Caco-2 (cell line): Measurements from ENCODE around the gene ADCY4. TPM values are rescaled to one million over a fixed set of nuclear protein-coding genes. Genes with fewer than 3 reads are reported as not detected.

ENCODE experiments used
- BruUV-seq: library from RNA; stranded (reverse); fragments of 400-500 nt; replicated peaks from 2 replicates; lab custom pipeline; 2021; lab: Mats Ljungman, UMichigan
- CTCF ChIA-PET: fragments of 300-600 bp; sonication (Branson Sonifier 250); formaldehyde crosslinking; loops from one replicate; lab custom pipeline; 2022; ENCODE audit warnings: antibody characterized with exemption; lab: Charles Lee
- POLR2A ChIA-PET: fragments of 300-600 bp; sonication (Branson Sonifier 250); formaldehyde crosslinking; loops from one replicate; lab custom pipeline; 2022; ENCODE audit warnings: antibody characterized with exemption; lab: Charles Lee
- DNase-seq, 2 experiments: peaks; one replicate each; pipeline versions ENCODE4 v3.0.0 to v3.0.0-alpha.2; 2020 to 2022
- H3K27me3 ChIP-seq: replicated peaks from 2 replicates; pipeline ENCODE4 v1.6.0; 2011; ENCODE audit warnings: low read length; ENCODE audit not compliant: control insufficient read depth, insufficient read depth
- H3K36me3 ChIP-seq: 2 replicates; pipeline ENCODE4 v1.5.1; 2011; ENCODE audit warnings: low read length; ENCODE audit not compliant: control insufficient read depth, insufficient read depth
- H3K4me1 ChIP-seq: fragments of 250-450 bp; sonication (Bioruptor Pico); 2 replicates; pipeline ENCODE4 v1.5.1; 2020; ENCODE audit warnings: mild to moderate bottlenecking
- H3K4me3 ChIP-seq: 2 replicates; pipeline ENCODE4 v1.5.1; 2011; ENCODE audit warnings: low read depth, mild to moderate bottlenecking, control low read depth, low read length
- H3K9me3 ChIP-seq: fragments of 250-450 bp; sonication (Bioruptor Pico); 2 replicates; pipeline ENCODE4 v1.5.1; 2020; ENCODE audit warnings: mild to moderate bottlenecking, moderate library complexity
- H3K27ac Mint-ChIP-seq: one replicate; pipeline ENCODE4 v1.8.0; 2022; ENCODE audit warnings: mixed read lengths; ENCODE audit not compliant: unreplicated experiment
- H3K27me3 Mint-ChIP-seq: one replicate; pipeline ENCODE4 v1.8.0; 2022; ENCODE audit warnings: mixed read lengths; ENCODE audit not compliant: insufficient read depth, unreplicated experiment
- H3K36me3 Mint-ChIP-seq: one replicate; pipeline ENCODE4 v1.8.0; 2022; ENCODE audit warnings: mild to moderate bottlenecking, mixed read lengths; ENCODE audit not compliant: insufficient read depth, unreplicated experiment
- H3K4me1 Mint-ChIP-seq: one replicate; pipeline ENCODE4 v1.8.0; 2022; ENCODE audit warnings: low read depth, mixed read lengths; ENCODE audit not compliant: unreplicated experiment
- H3K4me3 Mint-ChIP-seq: one replicate; pipeline ENCODE4 v1.8.0; 2022; ENCODE audit warnings: mild to moderate bottlenecking, moderate library complexity, mixed read lengths; ENCODE audit not compliant: unreplicated experiment
- H3K9me3 Mint-ChIP-seq: one replicate; pipeline ENCODE4 v1.8.0; 2022; ENCODE audit warnings: mixed read lengths; ENCODE audit not compliant: unreplicated experiment
- intact Hi-C: fragments of 100-400 bp; cut with micrococcal nuclease; formaldehyde crosslinking; loops from one replicate; pipeline ENCODE4 v1.10.0; 2022; ENCODE audit not compliant: unreplicated experiment
- total RNA-seq: library from RNA; stranded (reverse); gene quantifications from 2 replicates; pipeline ENCODE4 v1.2.3, GENCODE V29; 2022
- TF ChIP-seq, protein P1 (sequence below), 2 experiments: fragments of 200-600 bp in 1 of 2; IDR thresholded peaks; 1 replicate in 1 of 2; 2 replicates in 1 of 2; pipeline versions ENCODE4 v1.5.1 to v1.8.0; 2011 to 2022; ENCODE audit warnings: antibody characterized with exemption in 1 of 2, control low read depth in 1 of 2, inconsistent platforms in 1 of 2, low read depth in 1 of 2, low read length in 1 of 2, mild to moderate bottlenecking in 1 of 2, moderate library complexity in 1 of 2; ENCODE audit not compliant: insufficient read depth in 1 of 2, severe bottlenecking in 1 of 2, unreplicated experiment in 1 of 2

The ADCY4 gene
- total RNA-seq, 1 experiment from 2014 or later, result 0.57 TPM

DNA sequence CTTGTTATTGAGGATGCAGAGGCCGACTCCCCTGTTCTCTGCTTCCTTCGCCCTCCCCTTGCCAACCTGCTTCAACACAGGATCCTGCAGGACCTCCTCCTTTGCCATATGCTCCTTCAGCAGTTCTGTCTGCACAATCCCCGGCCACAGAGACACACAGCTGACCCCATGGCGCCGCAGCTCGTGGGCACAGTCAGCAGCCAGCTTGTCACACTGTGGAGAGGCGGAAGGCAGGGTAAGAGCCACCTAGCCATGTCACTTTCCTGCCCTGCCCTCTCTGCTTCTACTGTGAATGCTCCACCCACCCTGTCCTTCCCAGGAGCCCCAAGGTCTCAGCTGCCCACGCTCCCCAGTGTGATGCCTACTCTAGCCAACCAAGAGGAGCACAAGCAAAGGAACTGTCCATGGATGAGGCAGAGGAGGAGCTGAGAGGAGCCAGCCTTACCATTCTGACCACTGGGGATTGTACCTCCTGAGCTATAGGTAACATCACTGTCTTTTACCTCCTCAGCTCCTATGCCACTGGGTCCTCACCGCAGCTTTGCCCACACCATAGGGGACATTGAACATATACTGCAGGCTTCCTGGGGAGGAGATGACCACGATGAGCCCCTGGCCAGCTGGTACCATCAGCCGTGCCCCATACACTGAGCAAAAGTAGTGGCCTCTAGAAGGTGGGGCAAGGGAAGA is 42.6 kb downstream of the ADCY4 start:
- Mint-ChIP-seq H3K27ac (no peak overlapping the region), H3K9me3 (no peaks in the 10 kb centered on the region), H3K4me3 (no peak overlapping the region), H3K36me3 (peaks cover 24% of the 10 kb centered on the region), H3K4me1 (peaks cover 2% of the 10 kb centered on the region), H3K27me3 (no peaks in the 10 kb centered on the region)
- Histone ChIP-seq H3K9me3 (no peaks in the 10 kb centered on the region), H3K27me3 (no peaks in the 10 kb centered on the region), H3K4me1 (no peaks in the 10 kb centered on the region; the same call in 1 of the 2 replicates), H3K4me3 (no peak overlapping the region), H3K36me3 (peaks cover 3% of the 10 kb centered on the region)
- intact Hi-C loops, result no loop called here
- BruUV-seq, result no TSS peak
- TF ChIP-seq, protein P1, sequence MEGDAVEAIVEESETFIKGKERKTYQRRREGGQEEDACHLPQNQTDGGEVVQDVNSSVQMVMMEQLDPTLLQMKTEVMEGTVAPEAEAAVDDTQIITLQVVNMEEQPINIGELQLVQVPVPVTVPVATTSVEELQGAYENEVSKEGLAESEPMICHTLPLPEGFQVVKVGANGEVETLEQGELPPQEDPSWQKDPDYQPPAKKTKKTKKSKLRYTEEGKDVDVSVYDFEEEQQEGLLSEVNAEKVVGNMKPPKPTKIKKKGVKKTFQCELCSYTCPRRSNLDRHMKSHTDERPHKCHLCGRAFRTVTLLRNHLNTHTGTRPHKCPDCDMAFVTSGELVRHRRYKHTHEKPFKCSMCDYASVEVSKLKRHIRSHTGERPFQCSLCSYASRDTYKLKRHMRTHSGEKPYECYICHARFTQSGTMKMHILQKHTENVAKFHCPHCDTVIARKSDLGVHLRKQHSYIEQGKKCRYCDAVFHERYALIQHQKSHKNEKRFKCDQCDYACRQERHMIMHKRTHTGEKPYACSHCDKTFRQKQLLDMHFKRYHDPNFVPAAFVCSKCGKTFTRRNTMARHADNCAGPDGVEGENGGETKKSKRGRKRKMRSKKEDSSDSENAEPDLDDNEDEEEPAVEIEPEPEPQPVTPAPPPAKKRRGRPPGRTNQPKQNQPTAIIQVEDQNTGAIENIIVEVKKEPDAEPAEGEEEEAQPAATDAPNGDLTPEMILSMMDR (IDR thresholded peaks at IDR 0.05; ENCODE audit: insufficient read depth in 1 of 2, low read depth in 1 of 2, low read length in 1 of 2, severe bottlenecking in 1 of 2, unreplicated experiment in 1 of 2), result no peak
- CTCF ChIA-PET, result interaction anchor here (0.6 to 1.5 kb wide), 4 partner anchors 21 to 224 kb away, joined by 3 to 5 read pairs (median 3); partner anchors contain the start of genes RABGGTA and TINF2
- POLR2A ChIA-PET, result no interaction called here
- no peak for DNase-seq

DNA sequence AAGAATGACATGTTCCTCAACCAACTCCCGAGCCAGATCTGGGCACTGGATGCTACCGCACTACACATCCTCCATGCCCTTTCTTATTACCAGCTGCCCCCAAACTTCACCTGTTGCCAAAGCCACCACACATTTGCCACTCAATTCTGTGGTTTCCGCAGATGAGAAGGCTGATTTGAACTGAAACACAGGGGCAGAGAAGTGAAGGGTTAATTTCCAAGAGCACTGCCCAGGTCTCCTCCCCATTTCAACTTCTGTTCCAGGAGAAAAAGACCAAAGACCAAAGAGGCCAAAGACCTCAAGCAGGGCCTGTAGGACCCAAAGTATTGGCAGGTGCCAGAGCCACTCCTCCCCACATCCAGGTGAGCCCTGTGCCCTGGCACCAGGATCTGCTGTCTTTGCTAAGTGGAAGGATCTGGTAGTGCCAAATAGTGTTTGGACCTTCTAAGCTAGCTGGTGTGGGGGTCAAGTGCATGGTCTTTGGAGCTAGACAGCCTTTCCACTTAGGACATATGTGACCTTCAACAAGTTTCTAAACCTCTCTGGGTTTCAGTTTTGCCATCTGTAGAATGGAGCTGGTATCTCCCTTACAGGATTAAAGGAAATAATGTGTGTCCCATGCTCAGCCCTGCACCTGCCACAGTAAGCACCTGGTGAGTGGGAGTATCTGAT is 43.3 kb downstream of the ADCY4 start:
- no peaks in the 10 kb centered on the region for H3K4me1 Mint-ChIP-seq
- Histone ChIP-seq H3K36me3 (peaks cover 3% of the 10 kb centered on the region), H3K4me3 (no peak overlapping the region), H3K9me3 (no peaks in the 10 kb centered on the region), H3K27me3 (no peaks in the 10 kb centered on the region), H3K4me1 (no peaks in the 10 kb centered on the region; the same call in 1 of the 2 replicates)
- no peak overlapping the region for H3K27ac Mint-ChIP-seq
- CTCF ChIA-PET, result interaction anchor here (0.9 to 1.5 kb wide), 2 partner anchors 20 to 223 kb away, joined by 3 read pairs; partner anchors contain the start of gene RABGGTA
- BruUV-seq, result no TSS peak
- DNase-seq, result no peak
- TF ChIP-seq, protein P1 (IDR thresholded peaks at IDR 0.05; ENCODE audit: insufficient read depth in 1 of 2, low read depth in 1 of 2, low read length in 1 of 2, severe bottlenecking in 1 of 2, unreplicated experiment in 1 of 2), result no peak
- POLR2A ChIA-PET, result no interaction called here
- intact Hi-C loops, result no loop called here
- peaks cover 20% of the 10 kb centered on the region for H3K36me3 Mint-ChIP-seq
- H3K9me3 Mint-ChIP-seq, result no peaks in the 10 kb centered on the region
- no peaks in the 10 kb centered on the region for H3K27me3 Mint-ChIP-seq
- H3K4me3 Mint-ChIP-seq, result no peak overlapping the region

DNA sequence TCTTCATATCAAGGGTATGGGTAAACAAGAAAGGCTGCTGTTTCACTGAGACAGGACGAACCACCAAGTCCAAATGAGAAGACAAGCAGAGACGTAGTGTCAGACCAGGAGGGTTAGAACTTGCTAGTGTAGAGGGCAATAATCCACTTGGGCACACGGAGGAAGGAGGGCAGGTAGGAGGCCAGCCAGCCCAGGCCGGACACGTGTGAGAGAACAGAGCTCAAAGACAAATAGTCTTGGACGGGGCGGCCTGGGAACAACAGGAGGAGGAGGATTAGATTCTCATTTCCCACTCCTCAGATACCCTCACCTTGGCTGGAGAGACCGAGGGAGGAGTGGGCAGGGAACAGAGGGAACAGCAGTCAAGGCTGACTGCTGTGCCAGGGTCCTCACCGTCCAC is 44.1 kb downstream of the ADCY4 start:
- Mint-ChIP-seq H3K27me3 (no peaks in the 10 kb centered on the region), H3K9me3 (no peaks in the 10 kb centered on the region), H3K27ac (no peak overlapping the region), H3K4me3 (no peak overlapping the region), H3K36me3 (peaks cover 17% of the 10 kb centered on the region), H3K4me1 (no peaks in the 10 kb centered on the region)
- Histone ChIP-seq H3K9me3 (no peaks in the 10 kb centered on the region), H3K27me3 (no peaks in the 10 kb centered on the region), H3K36me3 (peaks cover 3% of the 10 kb centered on the region), H3K4me3 (no peak overlapping the region), H3K4me1 (no peaks in the 10 kb centered on the region)
- no peak for DNase-seq
- POLR2A ChIA-PET, result no interaction called here
- BruUV-seq, result no TSS peak
- CTCF ChIA-PET, result interaction anchor here (1.1 to 1.3 kb wide), 2 partner anchors 17 to 48 kb away, joined by 3 to 4 read pairs; partner anchors contain the start of genes CIDEB and TINF2
- TF ChIP-seq, protein P1 (IDR thresholded peaks at IDR 0.05; ENCODE audit: insufficient read depth in 1 of 2, low read depth in 1 of 2, low read length in 1 of 2, severe bottlenecking in 1 of 2, unreplicated experiment in 1 of 2), result no peak
- intact Hi-C loops, result no loop called here
